ENCODE data around the gene INPP4A.

The INPP4A gene

DNA sequence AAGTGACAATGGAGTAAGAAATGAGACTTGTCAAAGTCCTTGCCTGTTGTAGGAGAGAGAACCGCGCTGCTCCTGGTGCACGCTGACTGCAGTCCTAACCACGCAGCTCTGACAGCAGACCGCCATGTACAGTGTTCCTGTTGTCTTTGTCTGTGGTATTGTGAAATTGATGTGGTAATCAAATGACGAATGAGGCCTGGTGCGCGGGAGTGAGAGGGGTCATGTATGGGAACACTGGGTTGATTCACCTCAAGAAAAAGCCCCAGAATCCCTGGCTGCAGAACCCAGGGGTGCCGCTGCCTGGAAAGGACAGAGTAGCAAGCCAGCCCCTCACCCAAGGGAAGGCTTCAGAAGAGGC, 64.0 kb downstream of the INPP4A start:
- H3K9me3 ChIP-seq (ENCODE audit: insufficient read depth, low read length) = no peaks in the 10 kb centered on the region
- TF ChIP-seq, protein P1, sequence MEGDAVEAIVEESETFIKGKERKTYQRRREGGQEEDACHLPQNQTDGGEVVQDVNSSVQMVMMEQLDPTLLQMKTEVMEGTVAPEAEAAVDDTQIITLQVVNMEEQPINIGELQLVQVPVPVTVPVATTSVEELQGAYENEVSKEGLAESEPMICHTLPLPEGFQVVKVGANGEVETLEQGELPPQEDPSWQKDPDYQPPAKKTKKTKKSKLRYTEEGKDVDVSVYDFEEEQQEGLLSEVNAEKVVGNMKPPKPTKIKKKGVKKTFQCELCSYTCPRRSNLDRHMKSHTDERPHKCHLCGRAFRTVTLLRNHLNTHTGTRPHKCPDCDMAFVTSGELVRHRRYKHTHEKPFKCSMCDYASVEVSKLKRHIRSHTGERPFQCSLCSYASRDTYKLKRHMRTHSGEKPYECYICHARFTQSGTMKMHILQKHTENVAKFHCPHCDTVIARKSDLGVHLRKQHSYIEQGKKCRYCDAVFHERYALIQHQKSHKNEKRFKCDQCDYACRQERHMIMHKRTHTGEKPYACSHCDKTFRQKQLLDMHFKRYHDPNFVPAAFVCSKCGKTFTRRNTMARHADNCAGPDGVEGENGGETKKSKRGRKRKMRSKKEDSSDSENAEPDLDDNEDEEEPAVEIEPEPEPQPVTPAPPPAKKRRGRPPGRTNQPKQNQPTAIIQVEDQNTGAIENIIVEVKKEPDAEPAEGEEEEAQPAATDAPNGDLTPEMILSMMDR (IDR thresholded peaks at IDR 0.05; ENCODE audit: low read depth, low read length) = no peak
- no peak for TF ChIP-seq EZH2phosphoT487 (IDR thresholded peaks at IDR 0.05; ENCODE audit: low read depth)
- H3K36me3 ChIP-seq (replicated peaks; ENCODE audit: low read depth, low read length) = no peaks in the 10 kb centered on the region
- H3K27ac ChIP-seq (ENCODE audit: low read length) = no peak overlapping the region
- H3K4me3 ChIP-seq (ENCODE audit: low read length) = no peak overlapping the region
- peaks cover 9% of the 10 kb centered on the region for H3K4me1 ChIP-seq (ENCODE audit: low read length)
- H3K27me3 ChIP-seq (ENCODE audit: low read depth, low read length) = no peaks in the 10 kb centered on the region
- no peak overlapping the region for H3K4me2 ChIP-seq (ENCODE audit: low read length)
- H3K9ac ChIP-seq (ENCODE audit: low read length) = no peak overlapping the region
- H2AFZ ChIP-seq (ENCODE audit: low read depth, low read length) = no peak overlapping the region
- H3K79me2 ChIP-seq (ENCODE audit: low read length) = no peaks in the 10 kb centered on the region
- peaks cover 3% of the 10 kb centered on the region; the same call in 1 of the 2 replicates for H4K20me1 ChIP-seq (ENCODE audit: insufficient read depth, low read length)

DNA sequence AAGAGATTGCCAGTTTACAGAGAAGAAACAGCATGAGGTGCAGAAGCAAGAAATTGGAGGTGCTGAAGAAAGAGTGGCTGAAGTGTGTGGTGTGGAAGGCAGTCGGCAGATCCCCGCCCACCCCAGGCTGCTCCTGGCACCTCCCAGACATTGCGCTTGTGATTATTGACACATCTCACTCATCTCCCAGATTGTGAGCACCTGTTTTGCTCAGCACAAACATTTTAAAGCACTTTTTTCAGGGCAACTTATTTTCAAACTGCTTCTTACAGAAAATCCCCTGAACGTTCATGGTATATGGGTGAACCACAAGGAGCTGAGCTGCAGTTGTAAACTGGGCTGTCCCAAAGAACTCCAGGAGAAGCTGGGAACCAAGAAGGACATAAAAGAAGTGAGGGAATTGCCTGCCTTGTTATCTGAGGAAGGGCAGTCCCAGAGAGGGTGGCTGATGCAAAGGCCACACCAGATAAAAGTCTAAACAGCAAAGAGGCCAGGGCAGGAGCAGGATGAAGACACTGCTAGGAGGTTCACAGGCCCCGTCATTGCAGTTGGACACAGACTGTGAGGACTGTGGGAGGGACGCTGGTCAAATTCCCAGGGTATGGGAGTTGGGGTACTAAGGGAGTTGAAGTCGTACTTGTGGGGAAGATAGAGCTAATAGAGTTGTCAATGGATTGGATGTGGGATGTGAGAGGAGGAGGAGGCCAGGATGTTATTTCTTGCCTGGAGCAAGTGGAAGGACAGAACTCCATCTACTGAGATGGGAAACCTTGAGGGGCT, 65.1 kb downstream of the INPP4A start:
- Histone ChIP-seq H3K4me3 (ENCODE audit: low read length) (no peak overlapping the region), H3K36me3 (replicated peaks; ENCODE audit: low read depth, low read length) (no peaks in the 10 kb centered on the region), H3K4me2 (ENCODE audit: low read length) (no peak overlapping the region), H3K4me1 (ENCODE audit: low read length) (peaks cover 9% of the 10 kb centered on the region), H3K9me3 (ENCODE audit: insufficient read depth, low read length) (no peaks in the 10 kb centered on the region), H3K9ac (ENCODE audit: low read length) (no peak overlapping the region), H2AFZ (ENCODE audit: low read depth, low read length) (no peak overlapping the region), H3K27ac (ENCODE audit: low read length) (no peak overlapping the region), H4K20me1 (ENCODE audit: insufficient read depth, low read length) (peaks cover 3% of the 10 kb centered on the region; the same call in 1 of the 2 replicates), H3K79me2 (ENCODE audit: low read length) (no peaks in the 10 kb centered on the region), H3K27me3 (ENCODE audit: low read depth, low read length) (no peaks in the 10 kb centered on the region)
- no peak for TF ChIP-seq EZH2phosphoT487 (IDR thresholded peaks at IDR 0.05; ENCODE audit: low read depth)
- TF ChIP-seq, protein P1 (IDR thresholded peaks at IDR 0.05; ENCODE audit: low read depth, low read length) = no peak

DNA sequence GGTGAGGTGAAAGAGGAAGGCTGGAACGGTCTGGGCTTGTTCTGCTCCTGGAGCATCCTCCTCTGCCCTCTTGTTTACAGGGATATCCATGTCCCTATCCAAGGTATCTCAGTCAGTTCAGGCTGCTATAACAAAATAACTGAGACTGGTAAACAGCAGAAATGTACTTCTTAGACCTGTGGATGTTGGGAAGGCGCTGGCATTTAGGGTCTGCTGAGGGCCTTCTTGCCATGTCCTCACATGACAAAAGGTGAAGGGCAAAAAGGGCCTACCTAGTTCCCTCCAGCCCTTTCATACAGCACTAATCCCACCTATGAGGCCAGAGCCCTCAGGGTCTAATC, 65.6 kb downstream of the INPP4A start:
- no peak for TF ChIP-seq EZH2phosphoT487 (IDR thresholded peaks at IDR 0.05; ENCODE audit: low read depth)
- TF ChIP-seq, protein P1 (IDR thresholded peaks at IDR 0.05; ENCODE audit: low read depth, low read length) = no peak
- Histone ChIP-seq H3K9me3 (ENCODE audit: insufficient read depth, low read length) (no peaks in the 10 kb centered on the region), H4K20me1 (ENCODE audit: insufficient read depth, low read length) (peaks cover 3% of the 10 kb centered on the region; the same call in 1 of the 2 replicates), H2AFZ (ENCODE audit: low read depth, low read length) (no peak overlapping the region), H3K9ac (ENCODE audit: low read length) (no peak overlapping the region), H3K27ac (ENCODE audit: low read length) (no peak overlapping the region), H3K27me3 (ENCODE audit: low read depth, low read length) (no peaks in the 10 kb centered on the region), H3K4me3 (ENCODE audit: low read length) (no peak overlapping the region), H3K4me2 (ENCODE audit: low read length) (no peak overlapping the region), H3K36me3 (replicated peaks; ENCODE audit: low read depth, low read length) (no peaks in the 10 kb centered on the region), H3K79me2 (ENCODE audit: low read length) (no peaks in the 10 kb centered on the region), H3K4me1 (ENCODE audit: low read length) (peaks cover 9% of the 10 kb centered on the region)

DNA sequence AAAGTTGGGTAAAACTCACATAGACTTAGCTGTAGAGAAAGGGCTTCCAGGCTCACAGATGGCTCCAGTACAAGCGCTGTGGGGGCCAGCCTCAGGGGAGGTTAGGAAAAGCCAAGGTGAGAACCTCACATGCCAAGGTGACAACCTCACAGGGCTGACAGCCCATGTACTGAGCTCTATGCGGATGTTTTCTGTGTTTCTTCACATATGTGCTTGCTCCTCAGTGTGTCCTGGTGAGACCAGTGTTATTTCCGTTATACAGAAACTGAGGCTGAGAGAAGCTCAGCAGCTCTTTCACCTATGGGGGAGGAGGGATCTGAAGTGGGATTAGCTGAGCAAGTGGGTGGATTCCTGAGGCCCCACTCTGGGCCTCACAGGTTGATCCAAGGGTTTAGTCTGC, 67.3 kb downstream of the INPP4A start:
- H3K4me2 ChIP-seq (ENCODE audit: low read length) = no peak overlapping the region
- H3K4me3 ChIP-seq (ENCODE audit: low read length) = no peak overlapping the region
- H4K20me1 ChIP-seq (ENCODE audit: insufficient read depth, low read length) = peaks cover 3% of the 10 kb centered on the region; the same call in 1 of the 2 replicates
- H3K9ac ChIP-seq (ENCODE audit: low read length) = no peak overlapping the region
- H2AFZ ChIP-seq (ENCODE audit: low read depth, low read length) = no peak overlapping the region
- H3K9me3 ChIP-seq (ENCODE audit: insufficient read depth, low read length) = no peaks in the 10 kb centered on the region
- H3K27ac ChIP-seq (ENCODE audit: low read length) = no peak overlapping the region
- no peaks in the 10 kb centered on the region for H3K27me3 ChIP-seq (ENCODE audit: low read depth, low read length)
- TF ChIP-seq, protein P1 (IDR thresholded peaks at IDR 0.05; ENCODE audit: low read depth, low read length) = no peak
- no peak for TF ChIP-seq EZH2phosphoT487 (IDR thresholded peaks at IDR 0.05; ENCODE audit: low read depth)
- peaks cover 9% of the 10 kb centered on the region for H3K4me1 ChIP-seq (ENCODE audit: low read length)
- no peaks in the 10 kb centered on the region for H3K36me3 ChIP-seq (replicated peaks; ENCODE audit: low read depth, low read length)
- no peaks in the 10 kb centered on the region for H3K79me2 ChIP-seq (ENCODE audit: low read length)

Data from OCI-LY3 (cell line).